Heart left ventricle (tissue), 16 donors: Measurements from ENCODE around the gene COX14. TPM values are rescaled to one million over a fixed set of nuclear protein-coding genes. Genes with fewer than 3 reads are reported as not detected.
A peak's percentile ranks its signal among the peaks of the same experiment; 100 is the strongest.

Experiments
- ATAC-seq, 4 donors: fragments of 200-7000 bp; cut with Tn5 transposase; one replicate each; pipeline ENCODE4 v1.9.1; 2020 to 2022; ENCODE audit warnings: moderate library complexity in 4 of 4, mild to moderate bottlenecking in 3 of 4, moderate number of reproducible peaks in 1 of 4
- DNase-seq, 5 donors: peaks; one replicate each; pipeline ENCODE4 v3.0.0-alpha.2; 2020
- H3K27ac ChIP-seq, 12 donors: fragments of 200-600 bp; sonication (generic) in 4 of 12; one replicate each; pipeline versions ENCODE4 v1.5.0 to v1.8.0; 2016 to 2022; ENCODE audit warnings: mild to moderate bottlenecking in 2 of 12
- H3K27me3 ChIP-seq, 9 donors: fragments of 200-600 bp; sonication (generic) in 2 of 9; one replicate each; pipeline versions ENCODE4 v1.5.1 to v1.8.0; 2016 to 2022; ENCODE audit warnings: mild to moderate bottlenecking in 3 of 9
- H3K36me3 ChIP-seq, 9 donors: fragments of 200-600 bp; sonication (generic) in 2 of 9; one replicate each; pipeline versions ENCODE4 v1.5.0 to v1.8.0; 2018 to 2022; ENCODE audit warnings: mild to moderate bottlenecking in 2 of 9
- H3K4me1 ChIP-seq, 12 donors: fragments of 200-600 bp; sonication (generic) in 4 of 12; one replicate each; pipeline versions ENCODE4 v1.5.0 to v1.8.0; 2016 to 2022; ENCODE audit warnings: mild to moderate bottlenecking in 3 of 12
- H3K4me3 ChIP-seq, 12 donors: fragments of 200-600 bp; sonication (generic) in 4 of 12; one replicate each; pipeline versions ENCODE4 v1.5.0 to v1.8.0; 2017 to 2022; ENCODE audit warnings: mild to moderate bottlenecking in 9 of 12, moderate library complexity in 4 of 12
- H3K9me3 ChIP-seq, 12 donors: fragments of 200-600 bp; sonication (generic) in 4 of 12; one replicate each; pipeline versions ENCODE4 v1.5.0 to v1.8.0; 2016 to 2022; ENCODE audit warnings: mild to moderate bottlenecking in 1 of 12
- CTCF ChIP-seq, 12 donors: fragments of 200-600 bp; sonication (generic) in 4 of 12; IDR thresholded peaks; one replicate each; pipeline versions ENCODE4 v1.5.0 to v1.8.0; 2018 to 2022; ENCODE audit warnings: antibody characterized with exemption in 12 of 12, mild to moderate bottlenecking in 5 of 12
- POLR2A ChIP-seq, 2 donors: fragments of 450-650 bp; IDR thresholded peaks; one replicate each; pipeline ENCODE4 v1.6.1; 2017; ENCODE audit warnings: antibody characterized with exemption in 2 of 2, mild to moderate bottlenecking in 2 of 2, moderate library complexity in 2 of 2
- WGBS, 4 donors: extraction: QIAGEN DNeasy Blood & Tissue Kit in 2 of 4; methylation state at CpG; one replicate each; pipeline versions ENCODE4 v1.1.5 to v1.1.7; 2013 to 2018; 5-methylcytosine and 5-hydroxymethylcytosine counted together
- intact Hi-C, 10 donors: fragments of 100-400 bp; cut with DNase I; formaldehyde crosslinking; loops; one replicate each; pipeline versions ENCODE4 v1.11.1 to v1.14.2; 2022
- polyA plus RNA-seq, 2 donors: library from polyadenylated mRNA; stranded (reverse); fragments of 200-250 nt; gene quantifications; one replicate each; pipeline ENCODE4 v1.2.3, GENCODE V29; 2013
- total RNA-seq, 9 donors: library from RNA; depleted of rRNA in 2 of 9; stranded (reverse); fragments of >200 nt in 2 of 9; fragmentation: NEBNext Ultra II Directional in 3 of 9; extraction: Animal tissue kit (Norgen Biotek cat#: 25700) in 3 of 9; gene quantifications; one replicate each; pipeline versions ENCODE4 v1.1.0 to v1.2.4, GENCODE V29; 2016 to 2023
- donor health status: ischemic (EF 13 %, LVEDD 7.1; RV severe dilation, severe dysfunction).
- donor health status: healthy with polysubstance abuse.
- donor health status: DM: no; HTN: yes; CAD: no.
- donor health status: DM: no; HTN: no; CAD: no.
- donor health status: ischemic (EF 25% LVEDD 6.9; RV normal size, moderate dysfunction).
- donor health status: ischemic (EF 25% LVEDD 5.7; RV mildly dilated, moderate dysfunction).
- donor health status: healthy.
- donor health status: DM: yes; HTN: yes; CAD: no.
- donor health status: ischemic (EF 35%, LVEDD 5.7; RV mildly dilated, moderate dysfunction).
- donor health status: nonischemic (EF 11% LVEDD 7.7; RV severe dilation, severe dysfunction).
- donor health status: DM: yes; HTN: yes; CAD: no.
- donor health status: PGD.
- donor health status: ischemic (EF 29% LVEDD 5.4; RV normal size, mild dysfunction).
- donor health status: nonischemic (EF 23%, LVEDD 6.1; RV moderate dilation, normal function).

Gene COX14
- total and polyA plus RNA-seq, 11 donors, result 134 to 217 (median 159) TPM

GRCh38 chr12:50066402-50066801 lies 45.6 kb upstream of the COX14 start:
- no peak for TF ChIP-seq CTCF (IDR thresholded peaks at IDR 0.05)
- no peak for TF ChIP-seq POLR2A (IDR thresholded peaks at IDR 0.05)
- intact Hi-C loops, result loop anchor here in 1 of 10 donors (10.0 kb wide), 1 partner anchor 302 kb away; no protein-coding TSS in a partner anchor
- Histone ChIP-seq H3K4me1 (peaks cover 0 to 13% (median 2%) of the 10 kb centered on the region in 12 donors), H3K36me3 (no peaks in the 10 kb centered on the region), H3K27me3 (no peaks in the 10 kb centered on the region), H3K27ac (peak overlapping the region in 1 of 12 donors; percentile 34), H3K9me3 (no peaks in the 10 kb centered on the region), H3K4me3 (no peak overlapping the region)
- 39 to 50% (median 44%) methylated on average over 5 of the region's 5 CpGs for whole genome bisulfite sequencing, 4 donors
- ATAC-seq (peak in 3 of 4 donors; percentile 43 to 61 (median 58)), DNase-seq (peak in 2 of 5 donors; percentile 35 to 42)

GRCh38 chr12:50069069-50069468 lies 43.0 kb upstream of the COX14 start:
- no peaks in the 10 kb centered on the region for H3K9me3 ChIP-seq
- no peaks in the 10 kb centered on the region for H3K36me3 ChIP-seq
- H3K4me3 ChIP-seq, result no peak overlapping the region
- intact Hi-C loops, result loop anchor here in 2 of 10 donors (1.0 to 10.0 kb wide), 2 partner anchors 101 to 304 kb away; no protein-coding TSS in a partner anchor
- no peak overlapping the region for H3K27ac ChIP-seq
- ATAC-seq (no peak), DNase-seq (no peak)
- H3K27me3 ChIP-seq, result no peaks in the 10 kb centered on the region
- TF ChIP-seq POLR2A (IDR thresholded peaks at IDR 0.05) (no peak), CTCF (IDR thresholded peaks at IDR 0.05) (no peak)
- WGBS, 4 donors, result 96 to 97% (median 97%) methylated on average over 5 of the region's 5 CpGs
- peaks cover 0 to 13% (median 2%) of the 10 kb centered on the region in 12 donors for H3K4me1 ChIP-seq

GRCh38 chr12:50069539-50069938 lies 42.5 kb upstream of the COX14 start:
- no peak for ATAC-seq
- H3K4me3 ChIP-seq, result no peak overlapping the region
- no peak for DNase-seq
- H3K9me3 ChIP-seq, result no peaks in the 10 kb centered on the region
- H3K4me1 ChIP-seq, result peaks cover 0 to 13% (median 2%) of the 10 kb centered on the region in 12 donors
- TF ChIP-seq POLR2A (IDR thresholded peaks at IDR 0.05) (no peak), CTCF (IDR thresholded peaks at IDR 0.05) (no peak)
- intact Hi-C loops, result loop anchor here in 2 of 10 donors (1.0 to 10.0 kb wide), 2 partner anchors 101 to 305 kb away; no protein-coding TSS in a partner anchor
- H3K27ac ChIP-seq, result no peak overlapping the region
- no peaks in the 10 kb centered on the region for H3K36me3 ChIP-seq
- WGBS, 4 donors, result 95 to 98% (median 98%) methylated on average over 3 of the region's 3 CpGs
- no peaks in the 10 kb centered on the region for H3K27me3 ChIP-seq

- peak overlapping the region in 3 of 12 donors; percentile 8 to 39 (median 14) for H3K27ac ChIP-seq
- intact Hi-C loops, result loop anchor here (1.0 to 10.0 kb wide), 9 partner anchors 31 to 334 kb away; partner anchors contain the start of gene LARP4 (in 1 of the 10)
- no peaks in the 10 kb centered on the region for H3K9me3 ChIP-seq
- ATAC-seq, result peak; percentile 66 to 80 (median 76)
- H3K4me1 ChIP-seq, result peaks cover 0 to 15% (median 3%) of the 10 kb centered on the region in 12 donors
- DNase-seq, result peak; percentile 81 to 85 (median 82)
- no peaks in the 10 kb centered on the region for H3K27me3 ChIP-seq
- 42 to 52% (median 47%) methylated on average over 8 to 9 of the region's 9 CpGs for WGBS, 4 donors
- TF ChIP-seq CTCF (IDR thresholded peaks at IDR 0.05) (peak; percentile 90 to 96 (median 93)), POLR2A (IDR thresholded peaks at IDR 0.05) (no peak)
- no peak overlapping the region for H3K4me3 ChIP-seq
- no peaks in the 10 kb centered on the region for H3K36me3 ChIP-seq
Observed at GRCh38 chr12:50070314-50071060, 41.5 kb upstream of the COX14 start.
